ENCODE results near the gene CDCP1. TPM values are rescaled to one million over a fixed set of nuclear protein-coding genes. Genes with fewer than 3 reads are reported as not detected.

CDCP1 gene
- polyA plus RNA-seq, 3 donors = 0.42 to 1.3 (median 0.52) TPM

- Histone ChIP-seq H3K9me3 (replicated peaks in 1 of 2; ENCODE audit: control insufficient read depth in 1 of 2, insufficient read depth in 1 of 2, low read length in 2 of 2) (no peaks in the 10 kb centered on the region), H3K9ac (ENCODE audit: insufficient read depth, low read length, poor library complexity, severe bottlenecking) (no peak overlapping the region), H3K4me1 (ENCODE audit: control insufficient read depth in 1 of 2, insufficient read depth in 2 of 2, low read length in 2 of 2) (peaks cover 0 to 2% of the 10 kb centered on the region in 2 donors), H4K20me1 (ENCODE audit: insufficient read depth, low read length) (no peaks in the 10 kb centered on the region), H2AFZ (ENCODE audit: insufficient read depth, low read depth, low read length, poor library complexity, severe bottlenecking) (no peak overlapping the region), H3K4me3 (replicated peaks in 1 of 3; ENCODE audit: low read depth in 2 of 3, low read length in 3 of 3) (no peak overlapping the region), H3K79me2 (ENCODE audit: insufficient read depth, low read length) (no peaks in the 10 kb centered on the region), H3K27ac (ENCODE audit: low read depth in 1 of 2, low read length in 2 of 2) (no peak overlapping the region), H3K27me3 (ENCODE audit: control insufficient read depth in 2 of 2, insufficient read depth in 2 of 2, low read length in 2 of 2) (no peaks in the 10 kb centered on the region), H3K36me3 (replicated peaks in 1 of 2; ENCODE audit: control insufficient read depth in 1 of 2, insufficient read depth in 2 of 2, low read length in 2 of 2) (no peaks in the 10 kb centered on the region), H3K4me2 (replicated peaks; ENCODE audit: extremely low read depth, low read length, poor library complexity, severe bottlenecking) (no peak overlapping the region)
- WGBS (ENCODE audit: insufficient coverage) = 100% methylated on average over 2 of the region's 4 CpGs
- no peak overlapping the region for H3K4me3 Mint-ChIP-seq
- intact Hi-C loops (cut with micrococcal nuclease) = no loop called here
- DNase-seq = no peak
- H3K27ac Mint-ChIP-seq = peak overlapping the region in 1 of 7 donors; percentile 2
- H3K9me3 Mint-ChIP-seq = no peaks in the 10 kb centered on the region
- peaks cover under 1 to 4% (median 2%) of the 10 kb centered on the region in 3 donors for H3K27me3 Mint-ChIP-seq (ENCODE audit: low read depth in 3 of 3)
- H3K4me1 Mint-ChIP-seq = peaks cover 5% of the 10 kb centered on the region
- no peaks in the 10 kb centered on the region for H3K36me3 Mint-ChIP-seq
- TF ChIP-seq CTCF (IDR thresholded peaks at IDR 0.05) = no peak
Measured at GRCh38 chr3:45191424-45191823, 45.2 kb upstream of the CDCP1 start.

GRCh38 chr3:45188719-45189659, 42.8 kb upstream of the CDCP1 start:
- Histone ChIP-seq H3K36me3 (replicated peaks in 1 of 2; ENCODE audit: control insufficient read depth in 1 of 2, insufficient read depth in 2 of 2, low read length in 2 of 2) (no peaks in the 10 kb centered on the region), H3K79me2 (ENCODE audit: insufficient read depth, low read length) (no peaks in the 10 kb centered on the region), H3K27me3 (ENCODE audit: control insufficient read depth in 2 of 2, insufficient read depth in 2 of 2, low read length in 2 of 2) (no peaks in the 10 kb centered on the region), H2AFZ (ENCODE audit: insufficient read depth, low read depth, low read length, poor library complexity, severe bottlenecking) (no peak overlapping the region), H3K9me3 (replicated peaks in 1 of 2; ENCODE audit: control insufficient read depth in 1 of 2, insufficient read depth in 1 of 2, low read length in 2 of 2) (no peaks in the 10 kb centered on the region), H3K4me2 (replicated peaks; ENCODE audit: extremely low read depth, low read length, poor library complexity, severe bottlenecking) (no peak overlapping the region), H4K20me1 (ENCODE audit: insufficient read depth, low read length) (no peaks in the 10 kb centered on the region), H3K4me3 (replicated peaks in 1 of 3; ENCODE audit: low read depth in 2 of 3, low read length in 3 of 3) (no peak overlapping the region), H3K4me1 (ENCODE audit: control insufficient read depth in 1 of 2, insufficient read depth in 2 of 2, low read length in 2 of 2) (peaks cover 0 to 2% of the 10 kb centered on the region in 2 donors), H3K9ac (ENCODE audit: insufficient read depth, low read length, poor library complexity, severe bottlenecking) (no peak overlapping the region), H3K27ac (ENCODE audit: low read depth in 1 of 2, low read length in 2 of 2) (no peak overlapping the region)
- Mint-ChIP-seq H3K9me3 (no peaks in the 10 kb centered on the region), H3K27ac (peak overlapping the region in 1 of 7 donors; percentile 2), H3K4me1 (peaks cover 5% of the 10 kb centered on the region), H3K27me3 (ENCODE audit: low read depth in 3 of 3) (peaks cover 1 to 8% (median 2%) of the 10 kb centered on the region in 3 donors), H3K36me3 (no peaks in the 10 kb centered on the region), H3K4me3 (no peak overlapping the region)
- whole genome bisulfite sequencing (ENCODE audit: insufficient coverage) = 94% methylated on average over 3 of the region's 8 CpGs
- no peak for TF ChIP-seq CTCF (IDR thresholded peaks at IDR 0.05)
- DNase-seq = no peak
- intact Hi-C loops (cut with micrococcal nuclease) = no loop called here
